ENCODE results near the gene SAMD13.

Gene SAMD13

GRCh38 chr1:84370831-84371394, 69.4 kb downstream of the SAMD13 start:
- Histone ChIP-seq H3K4me3 (ENCODE audit: extremely low read depth, insufficient read depth, low read length, poor library complexity, severe bottlenecking) (no peak overlapping the region), H3K27ac (ENCODE audit: low read depth, low read length, severe bottlenecking) (no peak overlapping the region), H3K36me3 (ENCODE audit: control insufficient read depth, insufficient read depth, low read length) (no peaks in the 10 kb centered on the region), H3K9me3 (ENCODE audit: control insufficient read depth, low read length) (no peaks in the 10 kb centered on the region), H3K4me1 (ENCODE audit: control insufficient read depth, insufficient read depth, low read length, poor library complexity, severe bottlenecking) (peaks cover 6% of the 10 kb centered on the region)
- WGBS, 2 experiments (ENCODE audit: insufficient coverage in 2 of 2), result 86 to 96% methylated on average over 4 of the region's 4 CpGs

DNA sequence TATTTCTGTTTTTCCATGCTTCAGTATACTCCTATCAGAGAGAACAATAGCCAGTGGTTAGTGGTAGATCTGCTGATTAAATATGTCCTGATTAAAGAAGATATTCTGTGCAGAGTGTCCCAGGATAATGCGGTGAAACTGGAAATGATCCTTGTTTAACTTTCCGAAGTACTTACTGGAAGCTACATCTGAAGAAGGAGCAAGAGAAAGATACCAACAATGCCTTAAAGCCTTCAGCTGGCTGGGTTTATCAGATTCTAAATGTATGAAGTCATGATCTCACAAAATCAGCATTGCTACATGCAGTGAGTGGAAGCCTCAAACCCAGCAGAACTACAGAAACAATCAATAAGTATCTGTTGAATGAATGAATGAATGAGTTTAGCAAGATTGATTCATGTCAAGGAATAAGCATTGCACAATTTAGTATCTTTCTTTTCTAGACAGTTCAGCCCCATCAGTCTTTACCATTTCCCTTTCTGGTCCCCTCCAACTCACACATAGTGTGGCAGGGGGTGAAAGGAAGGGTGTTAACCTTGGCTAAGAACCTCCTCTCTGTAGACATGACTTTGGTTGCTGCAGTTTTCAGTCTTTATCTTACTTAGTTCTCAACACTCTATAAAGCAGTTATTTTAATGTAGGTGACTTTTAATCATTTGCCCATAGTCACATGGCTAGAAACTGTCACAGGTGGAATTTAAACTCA, 72.1 kb downstream of the SAMD13 start:
- H3K36me3 ChIP-seq (ENCODE audit: control insufficient read depth, insufficient read depth, low read length), result no peaks in the 10 kb centered on the region
- H3K4me1 ChIP-seq (ENCODE audit: control insufficient read depth, insufficient read depth, low read length, poor library complexity, severe bottlenecking), result no peaks in the 10 kb centered on the region
- no peak overlapping the region for H3K4me3 ChIP-seq (ENCODE audit: extremely low read depth, insufficient read depth, low read length, poor library complexity, severe bottlenecking)
- WGBS, 2 experiments (ENCODE audit: insufficient coverage in 2 of 2), result 50% methylated on average over 2 of the region's 2 CpGs
- no peaks in the 10 kb centered on the region for H3K9me3 ChIP-seq (ENCODE audit: control insufficient read depth, low read length)
- H3K27ac ChIP-seq (ENCODE audit: low read depth, low read length, severe bottlenecking), result no peak overlapping the region

GRCh38 chr1:84374991-84375696, 73.6 kb downstream of the SAMD13 start:
- no peaks in the 10 kb centered on the region for H3K9me3 ChIP-seq (ENCODE audit: control insufficient read depth, low read length)
- H3K36me3 ChIP-seq (ENCODE audit: control insufficient read depth, insufficient read depth, low read length), result no peaks in the 10 kb centered on the region
- H3K27ac ChIP-seq (ENCODE audit: low read depth, low read length, severe bottlenecking), result no peak overlapping the region
- no peak overlapping the region for H3K4me3 ChIP-seq (ENCODE audit: extremely low read depth, insufficient read depth, low read length, poor library complexity, severe bottlenecking)
- 96 to 100% methylated on average over 2 to 3 of the region's 5 CpGs for WGBS, 2 experiments (ENCODE audit: insufficient coverage in 2 of 2)
- no peaks in the 10 kb centered on the region for H3K4me1 ChIP-seq (ENCODE audit: control insufficient read depth, insufficient read depth, low read length, poor library complexity, severe bottlenecking)

- no peak overlapping the region for H3K27ac ChIP-seq (ENCODE audit: low read depth, low read length, severe bottlenecking)
- H3K4me3 ChIP-seq (ENCODE audit: extremely low read depth, insufficient read depth, low read length, poor library complexity, severe bottlenecking), result no peak overlapping the region
- H3K4me1 ChIP-seq (ENCODE audit: control insufficient read depth, insufficient read depth, low read length, poor library complexity, severe bottlenecking), result no peaks in the 10 kb centered on the region
- WGBS, 2 experiments (ENCODE audit: insufficient coverage in 2 of 2), result 85 to 100% methylated on average over 6 of the region's 7 CpGs
- H3K36me3 ChIP-seq (ENCODE audit: control insufficient read depth, insufficient read depth, low read length), result no peaks in the 10 kb centered on the region
- no peaks in the 10 kb centered on the region for H3K9me3 ChIP-seq (ENCODE audit: control insufficient read depth, low read length)
These were observed 74.7 kb downstream of the SAMD13 start for GRCh38 chr1:84376000-84376910.

- 80 to 85% methylated on average over 1 to 2 of the region's 3 CpGs for WGBS, 2 experiments (ENCODE audit: insufficient coverage in 2 of 2)
- Histone ChIP-seq H3K4me3 (ENCODE audit: extremely low read depth, insufficient read depth, low read length, poor library complexity, severe bottlenecking) (no peak overlapping the region), H3K4me1 (ENCODE audit: control insufficient read depth, insufficient read depth, low read length, poor library complexity, severe bottlenecking) (peaks cover 8% of the 10 kb centered on the region), H3K36me3 (ENCODE audit: control insufficient read depth, insufficient read depth, low read length) (no peaks in the 10 kb centered on the region), H3K27ac (ENCODE audit: low read depth, low read length, severe bottlenecking) (no peak overlapping the region), H3K9me3 (ENCODE audit: control insufficient read depth, low read length) (no peaks in the 10 kb centered on the region)
These were observed 76.1 kb downstream of the SAMD13 start for GRCh38 chr1:84377480-84378095.

- no peak overlapping the region for H3K27ac ChIP-seq (ENCODE audit: low read depth, low read length, severe bottlenecking)
- 94 to 97% methylated on average over 3 of the region's 4 CpGs for WGBS, 2 experiments (ENCODE audit: insufficient coverage in 2 of 2)
- peaks cover 8% of the 10 kb centered on the region for H3K4me1 ChIP-seq (ENCODE audit: control insufficient read depth, insufficient read depth, low read length, poor library complexity, severe bottlenecking)
- no peaks in the 10 kb centered on the region for H3K36me3 ChIP-seq (ENCODE audit: control insufficient read depth, insufficient read depth, low read length)
- H3K4me3 ChIP-seq (ENCODE audit: extremely low read depth, insufficient read depth, low read length, poor library complexity, severe bottlenecking), result no peak overlapping the region
- no peaks in the 10 kb centered on the region for H3K9me3 ChIP-seq (ENCODE audit: control insufficient read depth, low read length)
These were observed 77.8 kb downstream of the SAMD13 start for GRCh38 chr1:84379138-84379916.

GRCh38 chr1:84379917-84380180, 78.3 kb downstream of the SAMD13 start:
- H3K9me3 ChIP-seq (ENCODE audit: control insufficient read depth, low read length), result no peaks in the 10 kb centered on the region
- H3K4me1 ChIP-seq (ENCODE audit: control insufficient read depth, insufficient read depth, low read length, poor library complexity, severe bottlenecking), result peaks cover 8% of the 10 kb centered on the region
- WGBS, 2 experiments (ENCODE audit: insufficient coverage in 2 of 2), result no CpG with 5 or more reads among the region's 1 CpG
- no peak overlapping the region for H3K27ac ChIP-seq (ENCODE audit: low read depth, low read length, severe bottlenecking)
- no peak overlapping the region for H3K4me3 ChIP-seq (ENCODE audit: extremely low read depth, insufficient read depth, low read length, poor library complexity, severe bottlenecking)
- no peaks in the 10 kb centered on the region for H3K36me3 ChIP-seq (ENCODE audit: control insufficient read depth, insufficient read depth, low read length)

GRCh38 chr1:84382127-84382526, 80.6 kb downstream of the SAMD13 start:
- WGBS, 2 experiments (ENCODE audit: insufficient coverage in 2 of 2), result 84 to 92% methylated on average over 2 of the region's 3 CpGs
- Histone ChIP-seq H3K36me3 (ENCODE audit: control insufficient read depth, insufficient read depth, low read length) (no peaks in the 10 kb centered on the region), H3K9me3 (ENCODE audit: control insufficient read depth, low read length) (no peaks in the 10 kb centered on the region), H3K4me1 (ENCODE audit: control insufficient read depth, insufficient read depth, low read length, poor library complexity, severe bottlenecking) (peaks cover 8% of the 10 kb centered on the region), H3K27ac (ENCODE audit: low read depth, low read length, severe bottlenecking) (no peak overlapping the region), H3K4me3 (ENCODE audit: extremely low read depth, insufficient read depth, low read length, poor library complexity, severe bottlenecking) (no peak overlapping the region)

- Histone ChIP-seq H3K9me3 (ENCODE audit: control insufficient read depth, low read length) (no peaks in the 10 kb centered on the region), H3K36me3 (ENCODE audit: control insufficient read depth, insufficient read depth, low read length) (no peaks in the 10 kb centered on the region), H3K27ac (ENCODE audit: low read depth, low read length, severe bottlenecking) (no peak overlapping the region), H3K4me1 (ENCODE audit: control insufficient read depth, insufficient read depth, low read length, poor library complexity, severe bottlenecking) (peaks cover 8% of the 10 kb centered on the region), H3K4me3 (ENCODE audit: extremely low read depth, insufficient read depth, low read length, poor library complexity, severe bottlenecking) (no peak overlapping the region)
- 91 to 100% methylated on average over 1 of the region's 1 CpG for WGBS, 2 experiments (ENCODE audit: insufficient coverage in 2 of 2)
These were observed 83.8 kb downstream of the SAMD13 start for GRCh38 chr1:84385347-84385746.

Measured in mesodermal cell (in vitro differentiated cells).